GM12891 (cell line): ENCODE data around the gene NACC1.

Experiments
- PAX5 ChIP-seq: IDR thresholded peaks from 2 replicates; pipeline ENCODE4 v1.6.1; 2011; ENCODE audit warnings: low read length, moderate library complexity, mild to moderate bottlenecking; ENCODE audit not compliant: insufficient read depth, severe bottlenecking
- POLR2A ChIP-seq: IDR thresholded peaks from 2 replicates; pipeline ENCODE4 v1.6.1; 2011; ENCODE audit warnings: low read depth, low read length, control low read depth
- POLR2AphosphoS5 ChIP-seq: IDR thresholded peaks from 2 replicates; pipeline ENCODE4 v1.6.1; 2011; ENCODE audit warnings: low read depth, low read length, control low read depth
- POU2F2 ChIP-seq: IDR thresholded peaks from 2 replicates; pipeline ENCODE4 v1.6.1; 2011; ENCODE audit warnings: low read depth, mild to moderate bottlenecking, control low read depth, low read length, moderate library complexity
- TAF1 ChIP-seq: IDR thresholded peaks from 2 replicates; pipeline ENCODE4 v1.6.1; 2011; ENCODE audit warnings: low read depth, low read length, control low read depth

DNA sequence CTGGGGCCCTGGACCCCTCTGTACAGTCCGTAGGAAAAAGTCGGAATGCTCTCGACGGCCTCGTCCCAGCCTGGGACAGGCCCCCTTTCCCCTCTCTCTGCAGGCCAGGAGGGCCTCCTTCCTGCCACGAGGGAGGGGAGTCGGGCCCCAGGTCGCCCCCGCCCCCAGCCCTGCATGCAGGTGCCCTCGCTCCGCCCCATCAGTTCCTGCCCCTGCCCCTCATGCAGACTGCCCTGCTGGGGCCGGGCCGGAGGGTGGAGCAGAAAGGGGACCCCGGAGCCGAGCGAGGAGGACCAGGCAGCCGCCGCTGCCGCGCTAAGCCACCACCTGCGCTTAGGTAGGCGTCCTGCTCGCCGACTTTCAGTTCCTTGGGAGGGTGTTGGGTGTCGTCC, 22.7 kb upstream of the NACC1 start:
- TF ChIP-seq POLR2AphosphoS5 (no peak), TAF1 (no peak), POLR2A (no peak), POU2F2 (no peak), PAX5 (no peak)
